BLaER1 treated with 17β-estradiol and CSF1 and Interleukin-3, amounts not matched to agents 10 nM and 100 nM (cell line): Measurements from ENCODE around the gene RAMP2.

Experiments used
- H3K27ac ChIP-seq, 11 experiments: shearing (Covaris generic); formaldehyde crosslinking; 2 replicates each; pipeline ENCODE4 v1.8.1; 2022
- H3K27me3 ChIP-seq, 11 experiments: shearing (Covaris generic); formaldehyde crosslinking; 2 replicates each; pipeline ENCODE4 v1.8.1; 2022
- H3K36me3 ChIP-seq, 11 experiments: shearing (Covaris generic); formaldehyde crosslinking; 2 replicates each; pipeline ENCODE4 v1.8.1; 2022
- H3K4me1 ChIP-seq, 10 experiments: shearing (Covaris generic); formaldehyde crosslinking; 2 replicates each; pipeline ENCODE4 v1.8.1; 2022
- H3K4me2 ChIP-seq, 11 experiments: shearing (Covaris generic); formaldehyde crosslinking; 2 replicates each; pipeline ENCODE4 v1.8.1; 2022
- H3K4me3 ChIP-seq, 10 experiments: shearing (Covaris generic); formaldehyde crosslinking; 2 replicates each; pipeline ENCODE4 v1.8.1; 2022
- H3K9ac ChIP-seq, 11 experiments: shearing (Covaris generic); formaldehyde crosslinking; 2 replicates each; pipeline ENCODE4 v1.8.1; 2022
- H3K9me3 ChIP-seq, 11 experiments: shearing (Covaris generic); formaldehyde crosslinking; replicated peaks in 1 of 11; 2 replicates each; pipeline ENCODE4 v1.8.1; 2022
- H4K20me1 ChIP-seq, 11 experiments: shearing (Covaris generic); formaldehyde crosslinking; 2 replicates each; pipeline ENCODE4 v1.8.1; 2022
- Cebpa-rat ChIP-seq, 11 experiments: shearing (Covaris generic); IDR thresholded peaks; 2 replicates each; pipeline ENCODE4 v1.8.1; 2022

RAMP2 gene

DNA sequence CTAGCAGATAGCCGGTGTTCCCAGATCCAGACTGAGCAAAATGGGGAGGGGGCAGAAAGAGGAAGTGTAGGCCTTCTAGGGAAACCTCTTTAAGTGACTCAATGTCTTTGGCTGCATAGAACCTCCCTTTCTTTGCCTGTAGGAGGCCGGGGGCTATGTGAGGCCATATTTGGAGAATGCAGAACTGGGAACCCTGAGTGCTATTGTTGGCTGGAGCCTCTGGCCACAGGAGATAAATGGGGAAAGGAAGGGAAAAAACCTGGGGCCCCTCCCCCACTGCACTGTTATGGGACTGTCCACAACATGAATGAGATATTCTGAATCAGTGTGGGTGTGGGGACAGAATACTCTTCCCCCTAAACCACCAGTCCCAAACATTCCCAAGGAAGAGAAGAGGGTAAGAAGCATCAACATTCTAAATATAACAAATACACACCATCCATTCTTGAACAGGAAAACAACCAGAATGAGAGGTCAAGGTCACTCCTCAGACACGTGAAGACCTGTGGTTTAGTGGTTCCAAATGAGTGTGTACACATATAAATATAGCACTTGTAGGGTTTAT is 14.6 kb downstream of the RAMP2 start:
- Histone ChIP-seq H4K20me1 (peaks cover 0 to 23% (median 9%) of the 10 kb centered on the region in 11 experiments; a peak in 10 of 22 replicates), H3K9me3 (no peaks in the 10 kb centered on the region), H3K9ac (no peak overlapping the region), H3K4me2 (peak overlapping the region in 10 of 11 experiments; percentile 19 to 83 (median 54); a peak in 14 of 22 replicates), H3K36me3 (peaks cover 4 to 42% (median 25%) of the 10 kb centered on the region in 11 experiments; a peak in 17 of 22 replicates), H3K4me1 (peaks cover 24 to 64% (median 37%) of the 10 kb centered on the region in 10 experiments), H3K4me3 (peak overlapping the region in 1 of 10 experiments; percentile 9; a peak in 1 of 20 replicates), H3K27me3 (peaks cover 20 to 57% (median 50%) of the 10 kb centered on the region in 11 experiments), H3K27ac (peak overlapping the region in 1 of 11 experiments; percentile 49; a peak in 2 of 22 replicates)
- no peak for TF ChIP-seq Cebpa-rat (IDR thresholded peaks at IDR 0.05)

- no peak overlapping the region for H3K27ac ChIP-seq
- peaks cover 0 to 49% (median 14%) of the 10 kb centered on the region in 11 experiments; a peak in 13 of 22 replicates for H4K20me1 ChIP-seq
- no peak overlapping the region for H3K4me3 ChIP-seq
- H3K36me3 ChIP-seq: peaks cover 4 to 42% (median 25%) of the 10 kb centered on the region in 11 experiments; a peak in 17 of 22 replicates
- H3K9me3 ChIP-seq: no peaks in the 10 kb centered on the region
- TF ChIP-seq Cebpa-rat (IDR thresholded peaks at IDR 0.05): no peak
- no peak overlapping the region for H3K9ac ChIP-seq
- peak overlapping the region in 2 of 11 experiments; percentile 6 to 40; a peak in 2 of 22 replicates for H3K4me2 ChIP-seq
- peaks cover 18 to 61% (median 33%) of the 10 kb centered on the region in 10 experiments for H3K4me1 ChIP-seq
- peaks cover 50 to 73% (median 67%) of the 10 kb centered on the region in 11 experiments for H3K27me3 ChIP-seq
Measured at GRCh38 chr17:42778570-42778969, 17.5 kb downstream of the RAMP2 start.

GRCh38 chr17:42779304-42779935 is 18.4 kb downstream of the RAMP2 start:
- H3K9ac ChIP-seq: no peak overlapping the region
- H3K27me3 ChIP-seq: peaks cover 58 to 73% (median 69%) of the 10 kb centered on the region in 11 experiments
- no peaks in the 10 kb centered on the region for H3K9me3 ChIP-seq
- peaks cover 0 to 53% (median 14%) of the 10 kb centered on the region in 11 experiments; a peak in 13 of 22 replicates for H4K20me1 ChIP-seq
- peak overlapping the region in 6 of 11 experiments; percentile 22 to 50 (median 39); a peak in 5 of 22 replicates for H3K4me2 ChIP-seq
- peaks cover 4 to 42% (median 25%) of the 10 kb centered on the region in 11 experiments; a peak in 17 of 22 replicates for H3K36me3 ChIP-seq
- H3K27ac ChIP-seq: no peak overlapping the region
- no peak overlapping the region; a peak in 1 of 20 replicates for H3K4me3 ChIP-seq
- TF ChIP-seq Cebpa-rat (IDR thresholded peaks at IDR 0.05): no peak
- H3K4me1 ChIP-seq: peaks cover 10 to 53% (median 25%) of the 10 kb centered on the region in 10 experiments; a peak in 19 of 20 replicates

DNA sequence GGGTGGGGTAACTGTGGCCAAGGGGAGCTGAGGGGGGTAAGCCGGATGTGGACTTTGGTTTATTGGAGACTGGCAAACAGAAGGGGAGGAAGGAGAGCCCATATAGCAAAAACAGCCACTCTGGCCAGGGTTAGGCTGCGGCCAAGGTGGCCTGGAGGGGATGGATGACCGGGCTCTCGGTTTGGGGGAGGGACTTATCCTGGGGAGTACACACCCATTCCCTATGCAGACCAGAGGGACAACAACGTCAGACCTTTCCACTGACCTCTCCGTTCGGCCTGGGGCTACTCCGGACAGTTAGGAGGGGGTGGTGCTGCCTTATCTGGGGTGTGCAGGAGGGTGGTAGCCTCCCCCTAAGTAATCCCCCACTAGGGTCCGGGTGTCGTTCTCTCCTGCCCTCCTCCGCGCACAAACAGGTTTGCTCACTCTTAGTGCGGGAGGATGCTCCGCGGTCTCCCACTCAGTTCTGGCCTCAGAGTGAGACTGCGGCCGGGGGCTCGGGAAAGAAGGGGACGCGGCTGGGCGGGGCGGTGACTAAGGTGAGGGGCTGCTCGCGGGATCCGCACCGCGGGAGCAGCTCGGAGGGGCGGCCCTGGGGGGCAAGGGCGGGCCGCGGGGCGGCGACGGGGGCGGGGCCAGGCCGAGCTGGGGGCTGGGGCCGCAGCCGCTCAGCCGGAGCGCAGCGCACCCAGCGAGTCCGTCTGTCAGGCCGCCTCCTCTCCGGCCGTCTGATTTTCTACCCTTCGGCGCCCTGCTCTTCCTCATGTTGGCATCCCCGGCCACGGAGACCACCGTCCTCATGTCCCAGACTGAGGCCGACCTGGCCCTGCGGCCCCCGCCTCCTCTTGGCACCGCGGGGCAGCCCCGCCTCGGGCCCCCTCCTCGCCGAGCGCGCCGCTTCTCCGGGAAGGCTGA is 19.2 kb downstream of the RAMP2 start, which contains the start of gene WNK4:
WNK4 (plus strand) TSS at position 675 of the 915 bp plus-strand sequence; CDS start at position 764, 89 bp downstream.
- H3K9ac ChIP-seq: no peak within 1 kb of the TSS
- H3K36me3 ChIP-seq: peaks cover 4 to 42% (median 25%) of the 10 kb centered on the region in 11 experiments; a peak in 17 of 22 replicates
- H4K20me1 ChIP-seq: peaks cover 0 to 59% (median 14%) of the 10 kb centered on the region in 11 experiments; a peak in 14 of 22 replicates
- H3K27ac ChIP-seq: no peak within 1 kb of the TSS
- H3K4me1 ChIP-seq: peaks cover 8 to 45% (median 21%) of the 10 kb centered on the region in 10 experiments; a peak in 19 of 20 replicates
- peaks cover 66 to 78% (median 75%) of the 10 kb centered on the region in 11 experiments for H3K27me3 ChIP-seq
- H3K9me3 ChIP-seq: peaks cover 0 to 2% (median 0%) of the 10 kb centered on the region in 11 experiments; a peak in 1 of 22 replicates
- TF ChIP-seq Cebpa-rat (IDR thresholded peaks at IDR 0.05): no peak
- H3K4me2 ChIP-seq: peak within 1 kb of the TSS in 9 of 11 experiments; percentile 7 to 56 (median 28); a peak in 10 of 22 replicates
- H3K4me3 ChIP-seq: peak within 1 kb of the TSS in 2 of 10 experiments; percentile 31 to 35; a peak in 3 of 20 replicates

DNA sequence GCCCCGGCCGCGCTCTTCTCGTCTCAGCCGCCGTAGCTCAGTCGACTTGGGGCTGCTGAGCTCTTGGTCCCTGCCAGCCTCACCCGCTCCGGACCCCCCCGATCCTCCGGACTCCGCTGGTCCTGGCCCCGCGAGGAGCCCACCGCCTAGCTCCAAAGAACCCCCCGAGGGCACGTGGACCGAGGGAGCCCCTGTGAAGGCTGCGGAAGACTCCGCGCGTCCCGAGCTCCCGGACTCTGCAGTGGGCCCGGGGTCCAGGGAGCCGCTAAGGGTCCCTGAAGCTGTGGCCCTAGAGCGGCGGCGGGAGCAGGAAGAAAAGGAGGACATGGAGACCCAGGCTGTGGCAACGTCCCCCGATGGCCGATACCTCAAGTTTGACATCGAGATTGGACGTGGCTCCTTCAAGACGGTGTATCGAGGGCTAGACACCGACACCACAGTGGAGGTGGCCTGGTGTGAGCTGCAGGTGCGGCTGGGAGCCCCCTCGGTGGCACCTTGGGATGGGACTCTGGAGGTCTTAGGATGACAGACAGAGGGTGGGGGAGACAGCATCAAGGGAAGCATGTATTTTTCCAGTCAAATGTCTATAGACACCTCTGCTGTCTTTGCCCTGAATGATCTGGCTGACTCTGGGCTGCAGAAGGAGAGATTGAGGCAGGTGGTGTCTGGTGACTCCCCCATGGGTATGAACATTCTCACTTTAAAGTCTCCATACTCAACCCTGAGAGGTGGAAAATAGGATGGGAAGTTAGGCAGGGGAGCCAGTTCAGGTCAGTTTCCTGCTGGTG is 20.0 kb downstream of the RAMP2 start:
- peaks cover 0 to 10% (median 0%) of the 10 kb centered on the region in 11 experiments; a peak in 1 of 22 replicates for H3K9me3 ChIP-seq
- H3K36me3 ChIP-seq: peaks cover 4 to 37% (median 25%) of the 10 kb centered on the region in 11 experiments; a peak in 17 of 22 replicates
- H3K9ac ChIP-seq: no peak overlapping the region
- peaks cover 0 to 61% (median 14%) of the 10 kb centered on the region in 11 experiments; a peak in 14 of 22 replicates for H4K20me1 ChIP-seq
- peak overlapping the region in 8 of 11 experiments; percentile 7 to 56 (median 33); a peak in 9 of 22 replicates for H3K4me2 ChIP-seq
- peaks cover under 1 to 37% (median 13%) of the 10 kb centered on the region in 10 experiments; a peak in 16 of 20 replicates for H3K4me1 ChIP-seq
- no peak overlapping the region for H3K27ac ChIP-seq
- H3K27me3 ChIP-seq: peaks cover 75 to 87% (median 84%) of the 10 kb centered on the region in 11 experiments
- H3K4me3 ChIP-seq: peak overlapping the region in 2 of 10 experiments; percentile 31 to 35; a peak in 2 of 20 replicates
- TF ChIP-seq Cebpa-rat (IDR thresholded peaks at IDR 0.05): no peak

GRCh38 chr17:42781639-42782165 is 20.7 kb downstream of the RAMP2 start:
- peaks cover 0 to 12% (median 0%) of the 10 kb centered on the region in 11 experiments; a peak in 1 of 22 replicates for H3K9me3 ChIP-seq
- TF ChIP-seq Cebpa-rat (IDR thresholded peaks at IDR 0.05): no peak
- peaks cover 0 to 31% (median 24%) of the 10 kb centered on the region in 11 experiments; a peak in 17 of 22 replicates for H3K36me3 ChIP-seq
- peaks cover 0 to 61% (median 14%) of the 10 kb centered on the region in 11 experiments; a peak in 14 of 22 replicates for H4K20me1 ChIP-seq
- H3K9ac ChIP-seq: no peak overlapping the region
- H3K4me1 ChIP-seq: peaks cover 0 to 30% (median 8%) of the 10 kb centered on the region in 10 experiments; a peak in 12 of 20 replicates
- no peak overlapping the region for H3K27ac ChIP-seq
- peaks cover 81 to 93% (median 91%) of the 10 kb centered on the region in 11 experiments for H3K27me3 ChIP-seq
- H3K4me3 ChIP-seq: no peak overlapping the region
- no peak overlapping the region for H3K4me2 ChIP-seq
